Measurements from ENCODE around the gene SPTSSA.
"Not testable (repeated sequence)": the region's sequence is repeated elsewhere in the genome, so short reads cannot be mapped to it uniquely, and the experiment has no call there.

The SPTSSA gene

GRCh38 chr14:34462132-34462893, at the start of gene SPTSSA:
Gene SPTSSA, minus strand, starts transcription at chr14:34462240. Its CDS starts 33 bp downstream, at chr14:34462207.
- peak; percentile 86 for DNase-seq

GRCh38 chr14:34507884-34508283, 45.8 kb upstream of the SPTSSA start:
- no peak for DNase-seq

GRCh38 chr14:34507459-34507858, 45.4 kb upstream of the SPTSSA start:
- no peak for DNase-seq

- not testable (repeated sequence) for DNase-seq
These were observed 43.1 kb upstream of the SPTSSA start for GRCh38 chr14:34505124-34505491.

GRCh38 chr14:34504027-34504426, 42.0 kb upstream of the SPTSSA start:
- not testable (repeated sequence) for DNase-seq

GRCh38 chr14:34502545-34503225, 40.6 kb upstream of the SPTSSA start:
- no peak for DNase-seq

GRCh38 chr14:34502001-34502400, 40.0 kb upstream of the SPTSSA start:
- DNase-seq, result no peak

GRCh38 chr14:34501004-34501580, 39.1 kb upstream of the SPTSSA start:
- no peak for DNase-seq

- DNase-seq, result peak; percentile 56
These were observed 36.8 kb upstream of the SPTSSA start for GRCh38 chr14:34498684-34499412.

GRCh38 chr14:34496679-34497513, 34.9 kb upstream of the SPTSSA start:
- DNase-seq, result no peak

GRCh38 chr14:34496007-34496678, 34.1 kb upstream of the SPTSSA start:
- no peak for DNase-seq

GRCh38 chr14:34489324-34489723, 27.3 kb upstream of the SPTSSA start:
- DNase-seq, result no peak

- no peak for DNase-seq
These were observed 26.5 kb upstream of the SPTSSA start for GRCh38 chr14:34488528-34488927.

- no peak for DNase-seq
These were observed 22.7 kb upstream of the SPTSSA start for GRCh38 chr14:34484726-34485125.

- DNase-seq, result no peak
These were observed 20.4 kb upstream of the SPTSSA start for GRCh38 chr14:34482463-34482862.

GRCh38 chr14:34479694-34480093, 17.7 kb upstream of the SPTSSA start:
- DNase-seq, result no peak

GRCh38 chr14:34478261-34478660, 16.2 kb upstream of the SPTSSA start:
- DNase-seq, result no peak

GRCh38 chr14:34476036-34476435, 14.0 kb upstream of the SPTSSA start:
- DNase-seq, result not testable (repeated sequence)

GRCh38 chr14:34475163-34475562, 13.1 kb upstream of the SPTSSA start:
- no peak for DNase-seq

- DNase-seq, result no peak
These were observed 12.2 kb upstream of the SPTSSA start for GRCh38 chr14:34474187-34474679.

GRCh38 chr14:34472706-34473279, 10.8 kb upstream of the SPTSSA start:
- no peak for DNase-seq
